ENCODE results near the gene MINK1.

The MINK1 gene

DNA sequence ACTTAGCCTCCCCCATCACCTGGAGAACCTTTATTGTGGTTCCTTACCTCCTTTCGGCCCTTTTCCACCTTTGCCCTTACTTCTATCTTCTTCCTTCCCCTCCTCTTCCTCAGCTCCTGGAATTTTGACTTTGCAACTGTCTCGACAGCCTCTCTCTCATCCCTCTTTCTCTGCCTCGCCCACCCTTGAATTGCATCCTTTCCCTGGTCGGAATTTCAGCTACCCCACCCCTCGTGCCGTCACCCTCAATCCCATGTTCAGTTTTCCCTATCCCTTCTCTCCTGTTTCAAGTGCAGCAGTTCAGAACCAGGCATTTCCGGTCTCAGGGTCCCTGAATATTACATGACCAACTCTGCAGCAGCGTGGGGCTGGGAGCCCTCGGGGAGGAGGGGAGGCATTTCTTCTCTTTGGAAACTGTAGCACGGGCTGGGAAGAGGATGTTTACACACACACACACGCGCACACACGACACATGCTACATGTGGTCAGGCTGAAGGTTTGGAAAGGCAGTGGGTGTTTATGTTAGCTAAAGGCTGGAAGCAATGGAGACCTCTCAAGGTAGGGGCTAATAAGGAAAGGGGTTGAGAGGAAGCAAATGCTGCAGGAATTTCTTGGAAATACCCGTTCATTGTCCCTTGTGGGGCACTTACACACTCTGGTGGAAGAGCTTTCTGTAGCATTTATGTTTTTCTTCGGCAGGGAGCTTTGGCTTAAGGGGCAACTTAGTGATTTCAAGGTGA lies 971 bp downstream of the MINK1 start:
- Histone ChIP-seq H3K27ac (ENCODE audit: poor library complexity, severe bottlenecking) (peak overlapping the region; percentile 82), H3K9me3 (ENCODE audit: severe bottlenecking) (no peaks in the 10 kb centered on the region), H3K36me3 (ENCODE audit: low read depth) (peaks cover 29% of the 10 kb centered on the region), H3K4me1 (ENCODE audit: insufficient read depth, poor library complexity, severe bottlenecking) (peaks cover 3% of the 10 kb centered on the region), H3K27me3 (ENCODE audit: insufficient read depth, poor library complexity, severe bottlenecking) (no peaks in the 10 kb centered on the region), H3K4me3 (ENCODE audit: severe bottlenecking) (peak overlapping the region; percentile 87)
- TF ChIP-seq, protein P1, sequence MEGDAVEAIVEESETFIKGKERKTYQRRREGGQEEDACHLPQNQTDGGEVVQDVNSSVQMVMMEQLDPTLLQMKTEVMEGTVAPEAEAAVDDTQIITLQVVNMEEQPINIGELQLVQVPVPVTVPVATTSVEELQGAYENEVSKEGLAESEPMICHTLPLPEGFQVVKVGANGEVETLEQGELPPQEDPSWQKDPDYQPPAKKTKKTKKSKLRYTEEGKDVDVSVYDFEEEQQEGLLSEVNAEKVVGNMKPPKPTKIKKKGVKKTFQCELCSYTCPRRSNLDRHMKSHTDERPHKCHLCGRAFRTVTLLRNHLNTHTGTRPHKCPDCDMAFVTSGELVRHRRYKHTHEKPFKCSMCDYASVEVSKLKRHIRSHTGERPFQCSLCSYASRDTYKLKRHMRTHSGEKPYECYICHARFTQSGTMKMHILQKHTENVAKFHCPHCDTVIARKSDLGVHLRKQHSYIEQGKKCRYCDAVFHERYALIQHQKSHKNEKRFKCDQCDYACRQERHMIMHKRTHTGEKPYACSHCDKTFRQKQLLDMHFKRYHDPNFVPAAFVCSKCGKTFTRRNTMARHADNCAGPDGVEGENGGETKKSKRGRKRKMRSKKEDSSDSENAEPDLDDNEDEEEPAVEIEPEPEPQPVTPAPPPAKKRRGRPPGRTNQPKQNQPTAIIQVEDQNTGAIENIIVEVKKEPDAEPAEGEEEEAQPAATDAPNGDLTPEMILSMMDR (IDR thresholded peaks at IDR 0.05; ENCODE audit: poor library complexity, severe bottlenecking): no peak
- DNase-seq (ENCODE audit: low spot score) (no peak), ATAC-seq (ENCODE audit: low read depth) (peak; percentile 54)

DNA sequence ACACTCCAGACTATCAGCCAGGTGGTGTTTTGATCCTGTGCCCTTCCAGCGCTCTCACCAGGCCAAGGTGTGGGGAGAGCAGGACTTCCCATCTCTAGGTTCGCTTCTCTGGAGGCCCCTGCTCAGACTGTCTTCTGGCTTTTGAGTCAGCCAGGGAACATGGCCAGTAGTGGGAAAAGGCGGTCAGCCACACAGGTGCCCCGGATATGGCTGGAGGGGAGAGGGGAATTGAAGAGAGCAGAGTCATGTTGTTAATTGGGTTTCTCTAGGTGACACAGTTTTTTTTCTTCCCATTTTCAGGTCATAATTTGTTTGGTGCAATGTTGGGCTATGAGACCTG lies 1.5 kb downstream of the MINK1 start:
- Histone ChIP-seq H3K27ac (ENCODE audit: poor library complexity, severe bottlenecking) (peak overlapping the region; percentile 82), H3K4me3 (ENCODE audit: severe bottlenecking) (peak overlapping the region; percentile 87), H3K9me3 (ENCODE audit: severe bottlenecking) (no peaks in the 10 kb centered on the region), H3K27me3 (ENCODE audit: insufficient read depth, poor library complexity, severe bottlenecking) (no peaks in the 10 kb centered on the region), H3K4me1 (ENCODE audit: insufficient read depth, poor library complexity, severe bottlenecking) (peaks cover 4% of the 10 kb centered on the region), H3K36me3 (ENCODE audit: low read depth) (peaks cover 29% of the 10 kb centered on the region)
- peak; percentile 30; the same call in 2 of the 3 replicates for ATAC-seq (ENCODE audit: low read depth)
- TF ChIP-seq, protein P1 (IDR thresholded peaks at IDR 0.05; ENCODE audit: poor library complexity, severe bottlenecking): no peak
- DNase-seq (ENCODE audit: low spot score): no peak

DNA sequence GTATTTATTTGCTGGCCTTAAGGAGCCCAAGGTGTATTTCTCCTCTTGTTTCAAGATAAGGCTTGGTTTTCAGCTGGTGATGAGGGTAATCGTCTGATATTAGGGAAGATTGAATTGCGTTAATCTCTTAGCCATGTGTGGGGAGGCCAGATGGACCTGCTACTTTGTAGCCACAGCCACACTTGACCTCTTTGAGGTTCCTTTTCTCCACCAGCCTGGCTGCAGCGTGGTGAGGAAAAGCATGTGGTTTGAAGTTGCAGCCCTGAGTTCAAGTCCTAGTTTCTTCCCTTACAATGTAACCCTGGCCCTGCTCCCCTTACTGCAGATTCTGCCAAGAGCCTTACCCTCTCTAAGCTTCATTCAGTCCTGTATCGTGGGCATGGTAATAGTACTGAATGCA lies 3.1 kb downstream of the MINK1 start:
- DNase-seq (ENCODE audit: low spot score) (no peak), ATAC-seq (ENCODE audit: low read depth) (no peak)
- H3K4me3 ChIP-seq (ENCODE audit: severe bottlenecking): no peak overlapping the region
- H3K4me1 ChIP-seq (ENCODE audit: insufficient read depth, poor library complexity, severe bottlenecking): peaks cover 13% of the 10 kb centered on the region
- H3K27me3 ChIP-seq (ENCODE audit: insufficient read depth, poor library complexity, severe bottlenecking): no peaks in the 10 kb centered on the region
- TF ChIP-seq, protein P1 (IDR thresholded peaks at IDR 0.05; ENCODE audit: poor library complexity, severe bottlenecking): no peak
- H3K27ac ChIP-seq (ENCODE audit: poor library complexity, severe bottlenecking): peak overlapping the region; percentile 82
- no peaks in the 10 kb centered on the region for H3K9me3 ChIP-seq (ENCODE audit: severe bottlenecking)
- H3K36me3 ChIP-seq (ENCODE audit: low read depth): peaks cover 33% of the 10 kb centered on the region

DNA sequence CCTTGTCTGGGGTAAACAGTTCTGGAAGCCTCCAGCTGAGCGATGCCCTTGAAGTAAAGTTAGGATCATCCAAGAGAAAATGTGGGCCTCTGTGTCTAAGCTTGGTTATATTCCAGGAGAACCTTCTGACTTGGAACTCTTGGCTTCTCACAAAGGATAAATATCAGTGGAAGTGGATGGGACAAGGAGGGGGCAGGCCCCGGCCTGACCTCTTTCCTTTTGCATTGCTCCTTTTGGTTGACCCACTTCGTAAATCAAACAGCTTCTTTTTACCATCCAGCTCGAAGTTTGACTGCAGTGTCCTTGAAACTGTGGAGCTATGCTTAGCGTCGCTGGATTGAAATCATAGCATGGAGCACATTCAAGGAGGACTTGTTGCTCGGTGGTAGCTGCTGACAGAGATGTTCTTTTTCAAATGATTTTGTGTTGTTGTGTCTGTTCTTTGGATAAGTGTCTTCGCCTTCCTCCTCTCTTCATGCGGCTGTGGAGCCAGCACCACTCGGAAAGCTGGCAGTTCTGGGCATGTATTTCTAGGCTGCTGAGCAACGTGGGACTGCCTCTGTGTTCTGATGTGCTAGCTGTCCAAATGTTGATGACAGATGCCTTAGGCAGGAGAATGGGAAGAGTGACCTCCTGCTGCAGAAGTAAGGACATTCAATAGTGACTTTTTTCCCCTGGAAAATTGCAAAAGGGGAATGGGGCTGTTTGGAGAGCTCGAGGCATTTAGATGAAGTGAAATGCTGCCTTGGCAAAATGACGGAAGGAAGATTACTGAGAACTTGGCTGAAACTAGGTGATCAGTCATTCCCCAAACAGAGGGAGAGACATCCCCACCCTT lies 4.5 kb downstream of the MINK1 start:
- H3K4me3 ChIP-seq (ENCODE audit: severe bottlenecking): no peak overlapping the region
- H3K36me3 ChIP-seq (ENCODE audit: low read depth): peaks cover 39% of the 10 kb centered on the region
- no peaks in the 10 kb centered on the region for H3K27me3 ChIP-seq (ENCODE audit: insufficient read depth, poor library complexity, severe bottlenecking)
- ATAC-seq (ENCODE audit: low read depth) (no peak), DNase-seq (ENCODE audit: low spot score) (no peak)
- H3K4me1 ChIP-seq (ENCODE audit: insufficient read depth, poor library complexity, severe bottlenecking): peaks cover 13% of the 10 kb centered on the region
- no peak overlapping the region for H3K27ac ChIP-seq (ENCODE audit: poor library complexity, severe bottlenecking)
- TF ChIP-seq, protein P1 (IDR thresholded peaks at IDR 0.05; ENCODE audit: poor library complexity, severe bottlenecking): no peak
- no peaks in the 10 kb centered on the region for H3K9me3 ChIP-seq (ENCODE audit: severe bottlenecking)
